ENCODE measurements around the gene DLX6.
"Not testable (repeated sequence)": the region's sequence is repeated elsewhere in the genome, so short reads cannot be mapped to it uniquely, and the experiment has no call there.

DLX6 gene

GRCh38 chr7:97024209-97025129 is 19.1 kb downstream of the DLX6 start, which contains the start of gene DLX5:
TSS of gene DLX5 (minus strand) at chr7:97024831. CDS start at chr7:97024623, 208 bp downstream.
- DNase-seq: peak; percentile 51

- DNase-seq: no peak
Observed at GRCh38 chr7:97025130-97025499, 19.8 kb downstream of the DLX6 start.

- no peak for DNase-seq
Observed at GRCh38 chr7:97025983-97026714, 20.8 kb downstream of the DLX6 start.

GRCh38 chr7:97026715-97027426 is 21.5 kb downstream of the DLX6 start:
- no peak for DNase-seq

- peak; percentile 31 for DNase-seq
Observed at GRCh38 chr7:97027427-97028234, 22.3 kb downstream of the DLX6 start.

GRCh38 chr7:97034213-97034852 is 29.0 kb downstream of the DLX6 start:
- DNase-seq: not testable (repeated sequence)

GRCh38 chr7:97039374-97040065 is 34.2 kb downstream of the DLX6 start:
- no peak for DNase-seq

- no peak for DNase-seq
Observed at GRCh38 chr7:97043281-97043680, 37.9 kb downstream of the DLX6 start.

Data from NCI-H2029 (cell line).